ENCODE measurements around the gene AUTS2. TPM values are rescaled to one million over a fixed set of nuclear protein-coding genes. Genes with fewer than 3 reads are reported as not detected.

The AUTS2 gene
- total RNA-seq, 1 experiment from 2014 or later = 50.0 TPM

DNA sequence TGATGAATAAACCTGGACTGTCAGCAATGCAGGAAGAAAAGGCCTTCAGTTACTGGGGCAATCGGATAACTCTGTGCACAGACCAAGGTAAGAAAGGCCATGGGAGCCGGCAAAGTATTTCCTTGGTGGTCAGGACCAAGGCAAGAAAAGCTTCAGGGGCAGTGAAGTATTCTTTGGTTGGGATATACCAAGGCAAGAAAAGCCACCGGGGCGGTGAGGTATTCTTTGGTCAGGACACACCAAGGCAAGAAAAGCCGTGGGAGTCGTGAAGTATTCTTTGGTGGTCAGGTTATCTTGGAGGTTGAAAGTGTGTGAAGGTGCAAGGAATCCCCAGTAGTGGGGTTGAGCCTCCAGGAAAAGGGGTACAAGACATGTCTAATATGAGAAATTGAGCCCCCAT, 1238.7 kb downstream of the AUTS2 start (continued):
- TF ChIP-seq AFF4 (CRISPR knock-in tag; IDR thresholded peaks at IDR 0.05; ENCODE audit: borderline replicate concordance) = no peak
- no peak for TF ChIP-seq FOXJ3 (CRISPR knock-in tag; IDR thresholded peaks at IDR 0.05; ENCODE audit: borderline replicate concordance)
- no peak for TF ChIP-seq CBFB (CRISPR knock-in tag; IDR thresholded peaks at IDR 0.05; ENCODE audit: low read depth)
- TF ChIP-seq USF2 (CRISPR knock-in tag; IDR thresholded peaks at IDR 0.05) = no peak
- TF ChIP-seq STAT6 (CRISPR knock-in tag; conservative IDR thresholded peaks at IDR 0.05; ENCODE audit: low read depth) = no peak
- TF ChIP-seq ZNF317 (CRISPR knock-in tag; IDR thresholded peaks at IDR 0.05; ENCODE audit: borderline replicate concordance, low read depth) = no peak
- no peak for TF ChIP-seq ZNF396 (CRISPR knock-in tag; IDR thresholded peaks at IDR 0.05; ENCODE audit: borderline replicate concordance)
- TF ChIP-seq, protein P1, sequence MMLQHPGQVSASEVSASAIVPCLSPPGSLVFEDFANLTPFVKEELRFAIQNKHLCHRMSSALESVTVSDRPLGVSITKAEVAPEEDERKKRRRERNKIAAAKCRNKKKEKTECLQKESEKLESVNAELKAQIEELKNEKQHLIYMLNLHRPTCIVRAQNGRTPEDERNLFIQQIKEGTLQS (CRISPR knock-in tag; conservative IDR thresholded peaks at IDR 0.05) = no peak
- TF ChIP-seq, protein P2, sequence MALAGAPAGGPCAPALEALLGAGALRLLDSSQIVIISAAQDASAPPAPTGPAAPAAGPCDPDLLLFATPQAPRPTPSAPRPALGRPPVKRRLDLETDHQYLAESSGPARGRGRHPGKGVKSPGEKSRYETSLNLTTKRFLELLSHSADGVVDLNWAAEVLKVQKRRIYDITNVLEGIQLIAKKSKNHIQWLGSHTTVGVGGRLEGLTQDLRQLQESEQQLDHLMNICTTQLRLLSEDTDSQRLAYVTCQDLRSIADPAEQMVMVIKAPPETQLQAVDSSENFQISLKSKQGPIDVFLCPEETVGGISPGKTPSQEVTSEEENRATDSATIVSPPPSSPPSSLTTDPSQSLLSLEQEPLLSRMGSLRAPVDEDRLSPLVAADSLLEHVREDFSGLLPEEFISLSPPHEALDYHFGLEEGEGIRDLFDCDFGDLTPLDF (CRISPR knock-in tag; IDR thresholded peaks at IDR 0.05) = no peak
- no peak for TF ChIP-seq GTF2I (CRISPR knock-in tag; conservative IDR thresholded peaks at IDR 0.05)

DNA sequence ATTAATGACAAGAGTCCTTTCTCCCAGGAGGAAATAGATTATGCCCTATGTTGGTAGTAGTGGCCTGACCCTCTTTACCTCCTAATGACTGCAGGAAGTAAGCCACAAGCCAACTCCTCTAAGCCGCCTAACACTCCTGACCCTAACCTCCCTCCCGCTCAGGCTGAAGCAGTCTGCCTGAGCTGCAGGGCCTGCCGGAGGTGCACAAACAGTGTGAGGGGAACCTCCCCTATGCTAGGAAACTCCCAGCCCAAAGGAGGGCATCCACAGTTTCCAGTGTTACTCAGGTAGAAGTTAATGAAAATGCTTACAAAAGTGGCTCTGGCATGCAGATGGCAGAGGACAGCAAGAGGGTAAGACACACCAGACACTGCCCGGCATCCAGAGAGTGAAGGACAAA, 1239.3 kb downstream of the AUTS2 start:
- Mint-ChIP-seq H3K36me3 (peaks cover 53% of the 10 kb centered on the region), H3K9me3 (peaks cover 44% of the 10 kb centered on the region), H3K27me3 (ENCODE audit: low read depth) (peaks cover 10% of the 10 kb centered on the region), H3K27ac (no peak overlapping the region), H3K4me3 (no peak overlapping the region), H3K4me1 (peaks cover 17% of the 10 kb centered on the region)
- DNase-seq (ENCODE audit: low spot score) (no peak), ATAC-seq (no peak; the same call in 1 of the 2 replicates)
- CTCF ChIA-PET = no interaction called here
- POLR2A ChIA-PET = no interaction called here
- TF ChIP-seq TP53 (CRISPR knock-in tag; IDR thresholded peaks at IDR 0.05) = no peak
- TF ChIP-seq, protein P3, sequence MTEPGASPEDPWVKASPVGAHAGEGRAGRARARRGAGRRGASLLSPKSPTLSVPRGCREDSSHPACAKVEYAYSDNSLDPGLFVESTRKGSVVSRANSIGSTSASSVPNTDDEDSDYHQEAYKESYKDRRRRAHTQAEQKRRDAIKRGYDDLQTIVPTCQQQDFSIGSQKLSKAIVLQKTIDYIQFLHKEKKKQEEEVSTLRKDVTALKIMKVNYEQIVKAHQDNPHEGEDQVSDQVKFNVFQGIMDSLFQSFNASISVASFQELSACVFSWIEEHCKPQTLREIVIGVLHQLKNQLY (CRISPR knock-in tag; IDR thresholded peaks at IDR 0.05) = no peak
- no peak for TF ChIP-seq PREB (CRISPR knock-in tag; IDR thresholded peaks at IDR 0.05; ENCODE audit: borderline replicate concordance)
- TF ChIP-seq IRF2 (CRISPR knock-in tag; IDR thresholded peaks at IDR 0.05; ENCODE audit: borderline replicate concordance, low read depth) = no peak
- no peak for TF ChIP-seq ZNF232 (CRISPR knock-in tag; IDR thresholded peaks at IDR 0.05)
- TF ChIP-seq FOXP1 (CRISPR knock-in tag; IDR thresholded peaks at IDR 0.05; ENCODE audit: borderline replicate concordance) = no peak
- no peak for TF ChIP-seq PRRX2 (CRISPR knock-in tag; IDR thresholded peaks at IDR 0.05)
- TF ChIP-seq TEAD1 (CRISPR knock-in tag; IDR thresholded peaks at IDR 0.05) = no peak
- TF ChIP-seq CBFB (CRISPR knock-in tag; IDR thresholded peaks at IDR 0.05; ENCODE audit: low read depth) = no peak
- TF ChIP-seq, protein P4, sequence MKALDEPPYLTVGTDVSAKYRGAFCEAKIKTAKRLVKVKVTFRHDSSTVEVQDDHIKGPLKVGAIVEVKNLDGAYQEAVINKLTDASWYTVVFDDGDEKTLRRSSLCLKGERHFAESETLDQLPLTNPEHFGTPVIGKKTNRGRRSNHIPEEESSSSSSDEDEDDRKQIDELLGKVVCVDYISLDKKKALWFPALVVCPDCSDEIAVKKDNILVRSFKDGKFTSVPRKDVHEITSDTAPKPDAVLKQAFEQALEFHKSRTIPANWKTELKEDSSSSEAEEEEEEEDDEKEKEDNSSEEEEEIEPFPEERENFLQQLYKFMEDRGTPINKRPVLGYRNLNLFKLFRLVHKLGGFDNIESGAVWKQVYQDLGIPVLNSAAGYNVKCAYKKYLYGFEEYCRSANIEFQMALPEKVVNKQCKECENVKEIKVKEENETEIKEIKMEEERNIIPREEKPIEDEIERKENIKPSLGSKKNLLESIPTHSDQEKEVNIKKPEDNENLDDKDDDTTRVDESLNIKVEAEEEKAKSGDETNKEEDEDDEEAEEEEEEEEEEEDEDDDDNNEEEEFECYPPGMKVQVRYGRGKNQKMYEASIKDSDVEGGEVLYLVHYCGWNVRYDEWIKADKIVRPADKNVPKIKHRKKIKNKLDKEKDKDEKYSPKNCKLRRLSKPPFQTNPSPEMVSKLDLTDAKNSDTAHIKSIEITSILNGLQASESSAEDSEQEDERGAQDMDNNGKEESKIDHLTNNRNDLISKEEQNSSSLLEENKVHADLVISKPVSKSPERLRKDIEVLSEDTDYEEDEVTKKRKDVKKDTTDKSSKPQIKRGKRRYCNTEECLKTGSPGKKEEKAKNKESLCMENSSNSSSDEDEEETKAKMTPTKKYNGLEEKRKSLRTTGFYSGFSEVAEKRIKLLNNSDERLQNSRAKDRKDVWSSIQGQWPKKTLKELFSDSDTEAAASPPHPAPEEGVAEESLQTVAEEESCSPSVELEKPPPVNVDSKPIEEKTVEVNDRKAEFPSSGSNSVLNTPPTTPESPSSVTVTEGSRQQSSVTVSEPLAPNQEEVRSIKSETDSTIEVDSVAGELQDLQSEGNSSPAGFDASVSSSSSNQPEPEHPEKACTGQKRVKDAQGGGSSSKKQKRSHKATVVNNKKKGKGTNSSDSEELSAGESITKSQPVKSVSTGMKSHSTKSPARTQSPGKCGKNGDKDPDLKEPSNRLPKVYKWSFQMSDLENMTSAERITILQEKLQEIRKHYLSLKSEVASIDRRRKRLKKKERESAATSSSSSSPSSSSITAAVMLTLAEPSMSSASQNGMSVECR (CRISPR knock-in tag; IDR thresholded peaks at IDR 0.05; ENCODE audit: borderline replicate concordance) = no peak
- no peak for TF ChIP-seq NFE2L1 (CRISPR knock-in tag; IDR thresholded peaks at IDR 0.05)
- TF ChIP-seq SP1 (CRISPR knock-in tag; conservative IDR thresholded peaks at IDR 0.05) = no peak
- TF ChIP-seq EMX1 (CRISPR knock-in tag; IDR thresholded peaks at IDR 0.05) = no peak
